GM21526 (cell line): ENCODE measurements around the gene ZNF879.
A peak's percentile ranks its signal among the peaks of the same experiment; 100 is the strongest.

ENCODE experiments used
- ATAC-seq: cut with Tn5 transposase; IDR thresholded peaks from one replicate; pipeline ENCODE4 v1.9.1; 2021; ENCODE audit warnings: moderate library complexity; ENCODE audit not compliant: unreplicated experiment, low FRiP score

Gene ZNF879

GRCh38 chr5:178998441-178998840 lies 25.2 kb upstream of the ZNF879 start:
- ATAC-seq = no peak

GRCh38 chr5:179006564-179006963 lies 17.0 kb upstream of the ZNF879 start:
- no peak for ATAC-seq

- ATAC-seq = no peak
Observed at GRCh38 chr5:179008667-179009066, 14.9 kb upstream of the ZNF879 start.

- ATAC-seq = no peak
Observed at GRCh38 chr5:179033004-179033580, 9.5 kb downstream of the ZNF879 start.

GRCh38 chr5:179044765-179045164 lies 21.2 kb downstream of the ZNF879 start:
- no peak for ATAC-seq

GRCh38 chr5:179051784-179052183 lies 28.2 kb downstream of the ZNF879 start:
- ATAC-seq = no peak

- no peak for ATAC-seq
Observed at GRCh38 chr5:179054036-179054785, 30.6 kb downstream of the ZNF879 start.

DNA sequence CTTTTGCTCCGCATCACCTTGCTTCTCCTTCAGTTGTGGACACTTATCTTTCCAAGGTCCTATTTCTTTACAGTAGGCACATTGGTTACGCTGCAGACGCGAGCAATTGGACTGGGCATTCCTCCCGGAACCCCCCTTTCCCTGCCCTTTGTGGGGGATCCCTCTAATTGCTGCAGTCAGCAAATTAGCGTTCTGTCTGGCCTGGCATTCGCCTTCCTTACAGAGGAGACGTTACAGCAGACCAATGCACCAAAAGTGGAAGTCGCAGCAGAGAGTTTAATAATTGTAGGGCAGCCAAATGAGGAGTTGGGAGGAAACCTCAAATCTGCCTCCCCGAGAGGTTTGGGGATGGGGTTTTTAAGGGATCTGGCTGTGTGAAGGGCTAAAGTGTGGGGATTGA lies 31.3 kb downstream of the ZNF879 start:
- ATAC-seq = no peak

DNA sequence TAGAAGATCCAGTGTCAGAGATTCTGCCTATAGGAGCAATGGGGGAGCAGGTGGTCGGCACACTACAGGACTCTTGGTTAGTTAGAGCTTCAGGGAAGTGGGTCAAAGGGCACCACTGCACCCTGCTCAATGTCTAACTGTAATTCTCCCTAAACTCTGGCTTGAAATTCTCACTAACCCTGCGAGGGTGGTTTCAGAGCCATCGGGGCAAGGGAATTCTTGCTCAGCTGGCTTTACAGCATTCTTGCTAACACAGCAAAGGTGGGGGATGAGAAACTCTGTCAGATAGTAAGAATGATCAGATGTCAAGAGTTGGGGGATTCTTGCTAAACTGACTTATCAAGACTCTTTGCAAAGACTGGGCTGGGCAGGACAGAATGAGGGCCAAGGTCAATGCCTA lies 31.8 kb downstream of the ZNF879 start:
- ATAC-seq = no peak

DNA sequence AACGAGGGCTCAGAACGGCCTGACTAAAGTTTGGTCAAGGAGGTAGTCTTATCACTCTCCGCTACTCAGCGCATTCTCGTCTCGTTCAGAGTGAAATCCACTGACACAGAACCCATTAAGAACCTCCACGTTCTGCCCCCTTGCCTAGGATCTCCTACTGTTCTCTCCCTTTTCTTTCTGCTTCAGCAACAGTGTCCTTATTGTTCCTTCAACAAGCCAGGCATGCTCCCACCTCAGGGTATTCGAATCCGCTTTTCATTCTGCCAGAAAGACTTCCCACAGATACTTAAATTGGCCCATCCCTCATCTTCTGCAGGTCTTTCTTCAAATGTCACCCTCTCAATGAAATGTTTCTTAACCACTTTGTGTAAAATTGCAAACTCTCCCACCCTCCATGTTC lies 32.2 kb downstream of the ZNF879 start:
- no peak for ATAC-seq

DNA sequence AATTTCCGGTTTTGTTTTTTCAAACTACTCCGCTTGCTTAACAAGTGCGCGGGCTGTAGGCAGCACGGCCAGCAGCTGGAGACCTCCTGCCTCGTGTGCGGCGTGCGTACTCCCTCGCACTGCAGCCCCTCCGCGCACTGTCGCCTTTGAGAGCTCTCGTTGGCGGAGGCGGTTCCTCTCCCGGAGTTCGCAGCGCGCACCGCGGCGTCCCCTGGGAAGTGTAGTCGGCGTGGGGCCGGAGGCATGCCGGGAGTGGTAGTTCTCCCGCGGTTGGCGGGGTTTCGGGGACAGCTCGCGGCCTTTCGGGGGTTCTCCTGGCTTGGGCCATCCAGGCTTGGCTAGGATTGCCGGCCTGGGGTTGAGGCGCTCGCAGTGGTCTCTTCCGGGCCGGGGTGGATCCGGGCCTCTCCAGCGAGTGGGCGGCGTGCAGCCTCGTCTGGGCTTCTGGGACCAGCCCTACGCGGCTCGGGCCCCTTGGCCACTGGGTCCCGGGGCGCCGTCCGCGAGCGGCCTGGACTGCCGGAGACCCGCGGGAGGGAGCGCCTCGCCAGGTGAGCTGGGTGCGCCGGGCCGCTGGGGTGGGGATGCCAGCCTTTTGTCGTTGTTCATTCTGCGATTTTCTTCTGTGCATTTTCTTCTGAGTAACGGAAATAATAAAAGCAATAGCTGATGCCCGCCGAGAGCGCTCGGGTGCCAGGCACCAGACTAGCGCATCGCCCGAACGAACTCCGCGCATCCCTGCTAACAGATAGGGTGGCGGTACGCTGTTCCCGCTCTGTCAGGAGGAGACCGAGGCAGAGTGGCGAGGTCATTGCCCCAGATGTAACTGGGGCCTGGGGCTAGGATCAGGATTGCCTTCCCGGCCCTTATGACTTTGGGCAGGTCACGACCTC lies 36.8 kb downstream of the ZNF879 start, which contains the start of gene ZNF354C:
ZNF354C (plus strand) TSS at position 258 of the 893 bp plus-strand sequence. CDS start 1,696 bp downstream, outside the sequence.
- peak; percentile 84 for ATAC-seq

DNA sequence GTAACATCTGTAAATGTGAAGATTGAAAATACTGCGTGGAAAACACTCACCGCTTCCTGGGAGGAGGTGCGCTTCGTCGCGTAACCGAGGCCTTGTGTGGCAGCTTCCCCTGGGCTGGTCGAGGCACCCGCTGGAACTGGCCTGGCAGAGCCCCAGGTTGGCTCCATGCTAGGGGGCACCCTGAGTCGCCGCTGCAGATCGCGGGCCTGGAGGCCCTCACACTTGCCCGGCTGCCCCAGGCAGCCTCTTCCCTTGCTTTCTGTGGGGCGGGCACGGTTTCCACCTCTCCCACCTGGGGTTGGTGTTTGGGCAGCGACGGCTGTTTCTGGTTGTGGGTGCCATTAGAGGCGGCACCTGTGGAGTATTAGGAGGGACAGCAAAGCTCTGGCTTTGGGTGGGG lies 37.4 kb downstream of the ZNF879 start:
- no peak for ATAC-seq

DNA sequence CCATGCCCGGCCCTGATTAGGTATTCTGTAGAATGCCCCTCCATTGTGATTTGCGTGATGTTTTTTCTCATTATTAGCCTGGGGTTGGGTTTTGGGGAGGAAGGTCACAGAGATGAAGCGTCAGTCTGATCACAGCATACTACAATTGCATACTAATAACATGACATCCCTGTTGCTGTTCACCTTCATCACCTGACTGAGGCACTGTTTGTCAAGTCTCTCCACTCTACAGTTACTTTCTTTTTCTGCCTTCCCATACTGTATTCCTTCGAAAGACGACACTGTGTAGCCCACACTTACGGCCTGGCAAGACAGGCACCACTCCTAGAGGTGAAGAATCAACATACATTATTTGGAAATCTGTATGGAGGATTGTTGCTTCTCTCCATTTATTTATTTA lies 42.1 kb downstream of the ZNF879 start:
- ATAC-seq = no peak

DNA sequence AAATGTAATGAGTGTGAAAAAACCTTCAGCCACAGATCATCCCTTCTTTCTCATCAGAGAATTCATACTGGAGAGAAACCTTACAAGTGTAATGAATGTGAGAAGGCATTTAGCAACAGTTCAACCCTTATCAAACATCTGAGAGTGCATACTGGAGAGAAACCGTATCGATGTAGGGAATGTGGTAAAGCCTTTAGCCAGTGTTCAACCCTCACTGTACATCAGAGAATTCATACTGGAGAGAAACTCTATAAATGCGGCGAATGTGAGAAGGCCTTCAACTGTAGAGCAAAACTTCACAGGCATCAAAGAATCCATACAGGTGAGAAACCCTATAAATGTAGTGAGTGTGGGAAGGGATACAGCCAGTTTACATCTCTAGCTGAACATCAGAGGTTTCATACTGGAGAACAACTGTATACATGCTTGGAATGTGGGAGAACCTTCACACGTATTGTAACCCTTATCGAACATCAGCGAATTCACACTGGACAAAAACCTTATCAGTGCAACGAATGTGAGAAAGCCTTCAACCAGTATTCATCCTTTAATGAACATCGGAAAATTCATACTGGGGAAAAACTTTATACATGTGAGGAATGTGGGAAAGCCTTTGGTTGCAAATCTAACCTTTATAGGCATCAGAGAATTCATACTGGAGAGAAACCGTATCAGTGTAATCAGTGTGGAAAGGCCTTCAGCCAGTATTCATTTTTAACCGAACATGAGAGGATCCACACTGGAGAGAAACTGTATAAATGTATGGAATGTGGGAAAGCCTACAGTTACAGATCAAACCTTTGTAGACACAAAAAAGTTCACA lies 55.8 kb downstream of the ZNF879 start:
- no peak for ATAC-seq

GRCh38 chr5:179080724-179081123 lies 57.1 kb downstream of the ZNF879 start:
- no peak for ATAC-seq
